GM21825 (cell line): ENCODE data around the gene STK33.

Source experiments
- ATAC-seq: cut with Tn5 transposase; IDR thresholded peaks from one replicate; pipeline ENCODE4 v1.9.1; 2021; ENCODE audit warnings: mild to moderate bottlenecking, moderate library complexity; ENCODE audit not compliant: unreplicated experiment

The STK33 gene

DNA sequence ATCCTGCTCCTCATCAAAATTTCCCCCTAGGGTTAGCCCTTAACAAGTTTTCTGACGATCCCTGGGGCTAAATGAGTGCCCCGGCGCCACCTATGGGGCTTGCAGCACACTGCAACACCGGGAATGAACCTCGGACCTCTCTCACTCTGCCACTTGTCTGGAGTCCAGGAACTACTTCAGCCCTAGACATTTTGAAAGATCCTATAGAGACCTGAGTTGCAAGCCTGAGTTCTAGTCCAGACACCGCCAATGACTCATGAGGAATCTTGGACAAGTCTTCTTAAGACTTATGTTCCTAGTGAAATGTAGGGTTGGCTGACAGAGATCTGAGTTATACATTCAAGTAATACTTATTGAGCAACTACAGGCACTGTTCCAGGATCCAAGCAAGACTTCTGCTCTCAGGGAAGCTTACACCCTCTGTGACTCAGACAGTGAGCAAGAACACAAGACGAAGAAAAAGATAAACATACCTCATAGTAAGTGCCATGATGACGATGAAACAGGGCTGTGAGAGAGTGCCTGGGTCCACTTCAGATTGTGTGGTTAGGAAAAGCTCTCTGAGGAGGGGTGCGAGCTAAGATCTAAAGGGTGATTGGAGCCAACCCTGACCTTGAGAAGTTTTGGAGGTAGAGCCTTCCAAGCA, 10.2 kb upstream of the STK33 start:
- peak; percentile 80 for ATAC-seq

DNA sequence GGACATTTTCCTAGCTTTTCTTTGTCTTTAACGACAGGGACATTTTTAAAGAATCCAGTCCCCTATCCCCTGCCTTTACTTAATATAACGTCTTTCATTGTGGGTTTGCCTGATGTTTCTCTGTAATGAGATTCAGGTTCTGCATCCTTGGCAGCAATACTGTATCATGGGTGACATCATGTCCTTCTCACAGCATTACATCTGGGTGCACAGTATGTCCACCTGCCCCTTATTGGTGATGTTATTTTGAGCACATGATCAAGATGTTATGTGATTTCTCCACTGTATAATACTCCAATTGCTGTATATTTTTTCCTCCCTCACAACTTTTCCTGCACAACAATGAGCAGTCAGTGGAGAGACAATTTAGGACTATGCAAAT, 9.7 kb upstream of the STK33 start:
- ATAC-seq, result no peak

GRCh38 chr11:8601376-8602133, 7.5 kb upstream of the STK33 start:
- ATAC-seq, result no peak

DNA sequence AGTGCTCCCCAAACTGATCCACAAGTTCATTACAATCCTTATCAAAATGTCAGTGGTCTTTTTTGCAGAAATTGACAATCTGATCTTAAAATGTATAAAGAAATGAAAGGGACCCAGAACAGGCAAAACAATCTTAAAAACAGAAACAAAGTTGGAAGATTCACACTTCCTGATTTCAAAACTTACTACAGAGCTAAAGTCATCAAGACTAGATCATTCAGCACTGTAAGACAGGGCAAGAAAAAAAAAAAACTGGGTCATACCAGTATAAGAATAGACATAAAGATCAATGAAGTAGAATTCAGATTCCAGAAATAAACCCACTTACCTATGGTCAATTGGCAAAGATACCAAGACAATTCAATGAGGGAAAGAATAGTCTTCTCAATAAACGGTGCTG, 4.5 kb upstream of the STK33 start:
- ATAC-seq, result no peak

DNA sequence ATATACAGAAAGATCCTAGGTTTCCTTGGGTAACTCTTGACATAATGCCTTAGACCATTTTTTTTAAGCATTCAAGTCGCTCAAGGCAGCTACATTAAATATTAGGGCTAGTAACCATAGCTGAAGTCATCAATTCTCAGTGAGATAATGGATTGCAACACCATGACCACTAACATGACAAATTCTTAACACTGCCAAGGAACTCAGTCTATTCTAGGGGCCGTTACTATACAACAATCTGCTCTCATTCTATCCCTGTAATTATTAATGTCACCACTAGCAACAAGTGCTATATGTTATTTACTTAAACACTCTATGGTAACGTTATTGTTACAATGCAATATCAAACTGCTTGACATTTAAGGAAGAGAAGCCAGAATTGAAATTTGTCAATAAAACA, 3.2 kb upstream of the STK33 start:
- ATAC-seq, result no peak

- no peak for ATAC-seq
These were observed 2.5 kb upstream of the STK33 start for GRCh38 chr11:8596504-8597046.

GRCh38 chr11:8593455-8593854, 573 bp downstream of the STK33 start:
- peak; percentile 21 for ATAC-seq

DNA sequence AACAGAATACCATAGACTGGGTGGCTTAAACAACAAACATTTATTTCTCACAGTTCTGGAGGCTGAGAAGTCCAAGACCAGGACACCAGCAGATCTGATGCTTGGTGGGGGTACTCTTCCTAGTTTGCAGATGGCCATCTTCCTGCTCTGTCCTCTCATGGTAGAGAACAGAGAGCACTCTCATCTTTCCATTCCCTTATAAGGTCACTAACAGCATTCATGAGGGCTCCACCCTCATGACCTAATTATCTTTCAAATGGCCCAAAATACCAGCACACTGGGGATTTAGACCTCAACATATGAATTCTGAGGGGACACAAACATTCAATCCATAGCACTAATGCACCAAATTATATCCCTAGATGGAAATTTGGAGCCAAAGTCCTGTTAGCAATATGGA, 6.1 kb downstream of the STK33 start:
- ATAC-seq, result no peak

- no peak for ATAC-seq
These were observed 7.2 kb downstream of the STK33 start for GRCh38 chr11:8586805-8587204.

DNA sequence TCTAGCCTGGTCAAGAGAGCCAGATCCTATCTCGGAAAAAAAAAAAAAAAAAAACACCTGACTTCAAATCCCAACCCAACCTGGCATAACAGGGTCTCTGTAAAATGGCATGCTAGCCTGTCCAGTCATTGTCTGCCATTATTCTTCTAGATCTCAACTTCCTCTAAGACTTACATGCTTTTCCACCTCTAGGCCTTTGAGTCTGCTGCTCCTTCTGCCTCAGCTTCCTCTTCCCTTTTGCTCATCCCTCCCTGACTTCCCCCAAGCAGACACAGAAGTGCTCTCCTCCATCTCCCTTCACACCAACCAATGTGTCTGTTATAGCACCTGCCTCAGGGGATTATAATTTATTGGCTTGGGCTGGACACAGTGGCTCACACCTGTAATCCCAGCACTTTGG, 7.8 kb downstream of the STK33 start:
- no peak for ATAC-seq

DNA sequence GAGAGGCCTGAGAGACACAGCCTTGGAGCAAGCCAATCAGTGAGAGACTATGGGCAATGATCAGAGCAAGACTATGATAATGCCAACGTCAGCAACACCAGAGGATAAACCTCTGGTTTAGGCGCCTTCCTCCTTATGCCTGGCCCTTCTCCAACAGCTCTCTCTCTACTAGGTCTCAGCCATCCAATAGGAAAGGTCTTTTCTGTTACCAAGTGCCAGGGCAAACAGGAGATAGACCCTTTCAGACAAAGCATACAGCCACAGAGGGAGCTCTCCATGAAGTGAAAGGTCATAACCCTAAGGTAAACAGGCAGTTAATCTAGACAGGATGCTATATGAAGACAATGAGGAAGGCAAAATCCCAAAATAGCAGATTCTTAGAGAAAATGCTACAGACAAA, 9.5 kb downstream of the STK33 start:
- ATAC-seq, result no peak

- ATAC-seq, result no peak
These were observed 9.9 kb downstream of the STK33 start for GRCh38 chr11:8584082-8584481.

DNA sequence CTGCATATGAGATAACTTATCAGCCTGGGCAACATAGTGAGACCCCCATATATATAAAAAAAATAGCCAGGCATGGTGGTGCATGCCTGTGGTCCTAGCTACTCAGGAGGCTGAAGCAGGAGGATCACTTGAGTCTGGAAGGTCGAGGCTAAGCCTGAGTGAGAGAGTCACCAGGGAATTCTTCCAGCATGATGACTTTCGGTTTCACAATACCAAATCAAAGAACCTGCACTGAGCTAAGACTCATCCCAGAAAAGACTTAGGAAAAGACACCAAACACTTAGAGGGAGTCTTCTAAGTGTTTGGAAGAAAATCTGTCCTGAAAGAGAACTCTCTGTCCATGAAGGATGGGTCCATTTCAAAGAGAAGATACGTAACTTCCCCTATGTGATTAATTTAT, 12.7 kb downstream of the STK33 start:
- ATAC-seq, result no peak

- no peak for ATAC-seq
These were observed 16.0 kb downstream of the STK33 start for GRCh38 chr11:8577791-8578581.

DNA sequence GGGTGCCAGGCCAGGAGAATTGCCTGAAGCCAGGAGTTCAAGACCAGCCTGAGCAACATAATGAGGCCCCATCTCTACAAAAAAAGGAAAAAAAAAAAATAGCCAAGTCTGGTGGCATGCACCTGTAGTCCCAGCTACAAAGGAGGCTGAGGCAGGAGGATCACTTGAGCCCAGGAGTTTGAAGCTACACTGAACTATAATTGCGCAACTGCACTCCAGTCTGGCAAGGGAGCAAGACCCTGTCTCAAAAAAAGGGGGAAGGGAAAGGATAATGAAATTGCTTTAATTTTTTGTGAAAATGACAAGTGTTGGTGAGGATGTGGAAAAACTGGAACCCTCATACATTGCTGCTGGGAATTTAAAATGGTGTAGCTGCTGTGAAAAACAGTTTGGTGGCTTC, 19.2 kb downstream of the STK33 start:
- no peak for ATAC-seq

- ATAC-seq, result no peak
These were observed 20.3 kb downstream of the STK33 start for GRCh38 chr11:8573777-8574176.

- peak; percentile 50 for ATAC-seq
These were observed 26.3 kb downstream of the STK33 start for GRCh38 chr11:8567602-8568198.

DNA sequence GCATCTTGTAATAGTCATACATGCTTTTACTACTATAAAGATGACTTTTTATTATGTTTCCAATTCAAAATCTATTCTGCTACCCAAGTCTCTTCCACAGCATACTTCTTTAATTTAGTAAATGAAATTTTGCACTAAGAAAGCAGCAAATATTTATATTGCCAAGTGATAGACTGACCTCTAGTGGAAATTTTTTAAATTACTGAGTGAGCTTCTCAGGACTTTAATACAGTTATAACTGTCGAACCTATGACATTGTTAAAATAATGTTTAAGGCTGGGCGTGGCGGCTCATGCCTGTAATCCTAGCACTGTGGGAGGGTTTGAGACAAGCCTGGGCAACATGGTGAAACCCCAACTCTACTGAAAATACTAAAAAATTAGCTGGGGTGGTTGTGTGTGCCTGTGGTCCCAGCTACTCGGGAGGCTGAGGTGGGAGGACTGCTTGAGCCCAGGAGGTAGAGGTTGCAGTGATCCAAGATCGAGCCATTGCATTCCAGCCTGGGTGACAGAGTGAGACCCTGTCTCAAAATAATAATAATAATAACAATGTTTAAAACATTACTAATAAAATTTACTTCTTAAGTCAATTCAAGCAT, 27.3 kb downstream of the STK33 start:
- peak; percentile 55 for ATAC-seq

DNA sequence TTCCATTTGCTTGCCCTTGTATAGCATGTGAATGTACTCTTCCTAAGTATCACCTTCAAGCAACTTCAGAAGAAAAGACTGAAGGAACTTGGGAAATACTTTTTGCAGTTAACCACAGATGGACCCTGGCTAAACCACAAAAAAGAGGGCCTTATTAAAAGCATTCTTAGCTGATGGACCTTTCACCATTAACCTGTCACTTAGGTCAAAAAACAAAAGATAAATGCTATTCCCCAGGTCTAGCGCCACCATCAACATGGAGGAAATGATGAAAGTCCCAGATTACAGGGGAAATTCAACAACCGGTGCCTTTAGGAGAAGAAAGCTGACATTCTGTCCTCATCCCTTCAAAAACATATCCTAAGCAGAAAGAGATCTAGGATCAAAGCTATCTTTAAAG, 29.5 kb downstream of the STK33 start:
- no peak for ATAC-seq

- no peak for ATAC-seq
These were observed 32.6 kb downstream of the STK33 start for GRCh38 chr11:8561461-8561860.

DNA sequence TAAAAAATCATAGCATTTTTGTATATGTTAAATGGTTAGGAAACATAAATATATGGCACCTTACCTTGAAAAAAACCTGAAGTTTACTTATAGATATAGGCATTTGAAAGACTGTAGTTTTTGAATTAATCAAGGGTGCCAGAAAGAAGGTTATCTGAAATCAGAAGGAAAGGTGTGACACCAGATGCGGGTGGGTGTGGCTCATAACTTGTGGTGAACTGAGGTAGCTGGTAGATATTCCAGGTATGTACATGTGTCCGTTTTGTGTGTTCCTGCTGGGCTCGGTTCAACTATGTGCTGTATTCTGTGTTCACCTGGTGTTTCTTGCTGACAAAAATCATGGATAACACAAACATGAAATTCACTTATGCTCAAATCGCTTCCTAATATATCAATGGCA, 35.6 kb downstream of the STK33 start:
- ATAC-seq, result no peak
